HG03457 (cell line): ENCODE measurements around the gene DNAH17.

Source experiments
- ATAC-seq: cut with Tn5 transposase; IDR thresholded peaks from one replicate; pipeline ENCODE4 v1.9.1; 2021; ENCODE audit warnings: moderate number of reproducible peaks; ENCODE audit not compliant: unreplicated experiment

Gene DNAH17

GRCh38 chr17:78460176-78460675 is 117.0 kb downstream of the DNAH17 start:
- no peak for ATAC-seq

GRCh38 chr17:78459696-78460095 is 117.5 kb downstream of the DNAH17 start:
- no peak for ATAC-seq

- ATAC-seq: no peak
Observed at GRCh38 chr17:78458736-78459335, 118.4 kb downstream of the DNAH17 start.

GRCh38 chr17:78458091-78458490 is 119.1 kb downstream of the DNAH17 start:
- no peak for ATAC-seq

- ATAC-seq: no peak
Observed at GRCh38 chr17:78454346-78454745, 122.8 kb downstream of the DNAH17 start.

GRCh38 chr17:78451753-78452152 is 125.4 kb downstream of the DNAH17 start:
- no peak for ATAC-seq

- no peak for ATAC-seq
Observed at GRCh38 chr17:78450696-78451345, 126.4 kb downstream of the DNAH17 start.

- no peak for ATAC-seq
Observed at GRCh38 chr17:78449983-78450595, 127.1 kb downstream of the DNAH17 start.

GRCh38 chr17:78448356-78448993 is 128.7 kb downstream of the DNAH17 start:
- ATAC-seq: no peak

- no peak for ATAC-seq
Observed at GRCh38 chr17:78446833-78447232, 130.4 kb downstream of the DNAH17 start.

GRCh38 chr17:78444392-78444791 is 132.8 kb downstream of the DNAH17 start:
- ATAC-seq: no peak

- no peak for ATAC-seq
Observed at GRCh38 chr17:78442648-78443218, 134.5 kb downstream of the DNAH17 start.

GRCh38 chr17:78441271-78441971 is 135.8 kb downstream of the DNAH17 start:
- no peak for ATAC-seq

- ATAC-seq: no peak
Observed at GRCh38 chr17:78438694-78439325, 138.4 kb downstream of the DNAH17 start.

- no peak for ATAC-seq
Observed at GRCh38 chr17:78438271-78438691, 138.9 kb downstream of the DNAH17 start.

- no peak for ATAC-seq
Observed at GRCh38 chr17:78437508-78438169, 139.6 kb downstream of the DNAH17 start.

- no peak for ATAC-seq
Observed at GRCh38 chr17:78435330-78436005, 141.7 kb downstream of the DNAH17 start.

- no peak for ATAC-seq
Observed at GRCh38 chr17:78434455-78435329, 142.5 kb downstream of the DNAH17 start.
